MM.1S (cell line): Measurements from ENCODE around the gene WNT10A.

Source experiments
- CTCF ChIP-seq: fragments of 300-600 bp; sonication (generic); IDR thresholded peaks from 2 replicates; pipeline ENCODE4 v1.5.1; 2016; ENCODE audit warnings: antibody characterized with exemption, low read length, mixed read lengths
- EZH2 ChIP-seq: fragments of 300-600 bp; sonication (generic); optimal IDR thresholded peaks from 2 replicates; pipeline ENCODE3; 2017; ENCODE audit warnings: low read depth, mild to moderate bottlenecking, antibody characterized with exemption, low read length, mixed read lengths
- EZH2phosphoT487 ChIP-seq: fragments of 300-600 bp; sonication (generic); IDR thresholded peaks from 2 replicates; pipeline ENCODE4 v1.6.1; 2018; ENCODE audit warnings: antibody characterized with exemption, low read length

GRCh38 chr2:218887079-218887478 is 6.4 kb downstream of the WNT10A start:
- TF ChIP-seq EZH2phosphoT487 (no peak), EZH2 (no peak), CTCF (no peak)
